Kidney epithelial cell (primary cell): Measurements from ENCODE around the gene PTPN23. TPM values are rescaled to one million over a fixed set of nuclear protein-coding genes. Genes with fewer than 3 reads are reported as not detected.

ENCODE experiments used
- DNase-seq: peaks from one replicate; pipeline ENCODE4 v3.0.0-alpha.2; 2010; ENCODE audit warnings: low read depth
- H3K27me3 ChIP-seq: 2 replicates; pipeline ENCODE4 v1.6.0; 2011; ENCODE audit warnings: low read length; ENCODE audit not compliant: control insufficient read depth, insufficient read depth
- H3K36me3 ChIP-seq: 2 replicates; pipeline ENCODE4 v1.5.1; 2011; ENCODE audit warnings: low read length; ENCODE audit not compliant: control insufficient read depth, insufficient read depth
- H3K4me3 ChIP-seq: 2 replicates; pipeline ENCODE4 v1.5.1; 2011; ENCODE audit warnings: low read depth, mild to moderate bottlenecking, control low read depth, low read length
- total RNA-seq: library from RNA; depleted of rRNA; stranded (reverse); fragments of >200 nt; gene quantifications from 2 replicates; pipeline ENCODE4 v1.2.3, GENCODE V29; 2015
- TF ChIP-seq, protein P1 (sequence below): IDR thresholded peaks from 2 replicates; pipeline ENCODE4 v1.5.1; 2011; ENCODE audit warnings: mild to moderate bottlenecking, moderate library complexity, low read length, control low read depth, inconsistent platforms; ENCODE audit not compliant: insufficient read depth, poor library complexity, severe bottlenecking

Gene PTPN23
- total RNA-seq, 1 donor from 2014 or later: 20.9 TPM

DNA sequence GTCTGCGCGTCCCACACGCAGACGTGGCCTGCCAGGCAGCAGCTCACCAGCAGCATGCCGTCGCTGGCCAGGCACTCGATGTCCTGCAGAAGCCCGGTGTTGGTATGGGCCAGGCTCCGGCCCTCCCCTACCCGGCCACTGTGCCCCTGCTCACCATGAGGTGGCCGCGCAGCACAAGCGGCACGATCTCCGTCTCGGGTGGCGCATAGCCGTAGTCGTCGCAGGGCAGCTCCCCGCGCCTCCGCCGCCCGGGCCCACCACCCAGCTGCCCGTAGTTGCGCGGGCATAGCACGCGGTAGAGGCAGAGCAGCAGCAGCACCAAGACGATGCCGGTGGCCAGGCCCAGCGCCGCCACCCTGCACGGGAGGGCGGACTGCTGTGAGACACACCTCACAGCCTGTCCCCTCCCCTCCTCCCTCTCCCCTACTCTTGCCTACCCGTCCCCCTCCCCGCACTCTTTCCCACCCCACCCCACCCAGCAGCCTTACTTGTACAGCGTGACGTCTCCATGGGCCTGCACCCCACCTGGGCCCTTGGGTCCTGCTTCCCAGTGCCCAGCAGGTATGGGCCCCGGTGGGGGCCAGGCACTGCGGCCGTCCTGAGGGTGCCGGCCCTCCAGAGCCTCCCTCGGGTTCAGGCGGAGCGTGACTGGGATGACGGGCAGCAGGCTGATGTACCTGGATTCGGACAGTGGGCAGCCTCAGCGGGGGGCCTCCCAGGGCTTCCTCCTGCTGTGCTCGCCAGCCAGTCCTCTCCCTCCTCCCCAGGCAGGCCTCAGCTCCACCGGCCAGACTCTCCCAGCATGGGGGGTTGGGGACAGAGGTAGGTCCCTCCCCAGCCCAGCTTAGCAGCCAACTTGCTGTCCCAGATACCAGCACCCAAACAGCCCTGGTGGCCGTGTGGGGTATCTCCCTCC lies 37.6 kb downstream of the PTPN23 start:
- TF ChIP-seq, protein P1, sequence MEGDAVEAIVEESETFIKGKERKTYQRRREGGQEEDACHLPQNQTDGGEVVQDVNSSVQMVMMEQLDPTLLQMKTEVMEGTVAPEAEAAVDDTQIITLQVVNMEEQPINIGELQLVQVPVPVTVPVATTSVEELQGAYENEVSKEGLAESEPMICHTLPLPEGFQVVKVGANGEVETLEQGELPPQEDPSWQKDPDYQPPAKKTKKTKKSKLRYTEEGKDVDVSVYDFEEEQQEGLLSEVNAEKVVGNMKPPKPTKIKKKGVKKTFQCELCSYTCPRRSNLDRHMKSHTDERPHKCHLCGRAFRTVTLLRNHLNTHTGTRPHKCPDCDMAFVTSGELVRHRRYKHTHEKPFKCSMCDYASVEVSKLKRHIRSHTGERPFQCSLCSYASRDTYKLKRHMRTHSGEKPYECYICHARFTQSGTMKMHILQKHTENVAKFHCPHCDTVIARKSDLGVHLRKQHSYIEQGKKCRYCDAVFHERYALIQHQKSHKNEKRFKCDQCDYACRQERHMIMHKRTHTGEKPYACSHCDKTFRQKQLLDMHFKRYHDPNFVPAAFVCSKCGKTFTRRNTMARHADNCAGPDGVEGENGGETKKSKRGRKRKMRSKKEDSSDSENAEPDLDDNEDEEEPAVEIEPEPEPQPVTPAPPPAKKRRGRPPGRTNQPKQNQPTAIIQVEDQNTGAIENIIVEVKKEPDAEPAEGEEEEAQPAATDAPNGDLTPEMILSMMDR: no peak
- H3K36me3 ChIP-seq: peaks cover 7% of the 10 kb centered on the region
- H3K4me3 ChIP-seq: no peak overlapping the region
- H3K27me3 ChIP-seq: no peaks in the 10 kb centered on the region
- no peak for DNase-seq

DNA sequence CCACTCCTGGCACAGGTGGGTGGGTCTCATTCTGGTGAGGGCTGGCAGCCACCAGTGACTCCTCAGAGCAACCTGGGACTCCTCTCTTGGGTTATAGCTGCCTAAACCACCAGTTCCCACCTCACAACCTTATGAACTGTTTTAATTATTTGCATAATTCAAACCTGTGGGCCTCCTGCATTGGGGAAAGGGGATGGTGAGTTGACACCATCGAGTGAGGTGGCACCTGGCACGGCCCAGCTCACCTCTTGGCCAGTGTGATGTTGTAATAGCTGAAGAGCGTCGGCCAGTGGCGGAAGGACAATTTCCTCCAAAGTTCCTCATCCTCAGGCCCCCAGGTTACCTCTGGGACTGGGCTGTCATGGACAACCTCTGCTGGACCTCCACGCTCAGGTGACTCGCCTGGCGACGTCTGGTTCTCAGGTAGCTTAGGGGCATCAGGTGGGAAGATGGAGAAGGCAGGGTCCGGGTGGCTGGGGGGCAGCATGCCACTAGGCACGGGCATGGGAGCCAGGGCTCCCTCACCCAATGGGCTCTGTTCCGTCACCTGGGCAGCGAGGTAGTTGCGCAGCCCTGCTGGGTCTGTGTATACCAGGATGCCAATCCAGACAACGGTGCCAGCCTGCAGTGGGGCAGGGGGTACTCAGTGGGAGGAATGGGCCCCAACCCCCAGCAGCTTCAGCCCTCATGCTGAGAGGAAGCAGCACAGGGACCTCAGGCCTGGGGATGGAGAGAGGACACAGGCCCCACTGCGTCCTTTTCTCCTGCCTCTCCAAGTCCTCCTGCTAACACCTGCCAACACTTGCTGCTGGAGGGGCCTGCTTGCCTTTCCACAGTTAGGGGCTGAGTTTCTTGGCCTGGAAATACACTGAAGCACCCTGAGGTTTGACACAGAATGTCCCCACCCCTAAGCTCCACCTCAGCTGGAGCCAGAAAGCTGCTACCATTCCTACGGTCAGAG lies 38.5 kb downstream of the PTPN23 start:
- Histone ChIP-seq H3K27me3 (no peaks in the 10 kb centered on the region), H3K4me3 (no peak overlapping the region), H3K36me3 (peaks cover 4% of the 10 kb centered on the region)
- TF ChIP-seq, protein P1: no peak
- DNase-seq: no peak

DNA sequence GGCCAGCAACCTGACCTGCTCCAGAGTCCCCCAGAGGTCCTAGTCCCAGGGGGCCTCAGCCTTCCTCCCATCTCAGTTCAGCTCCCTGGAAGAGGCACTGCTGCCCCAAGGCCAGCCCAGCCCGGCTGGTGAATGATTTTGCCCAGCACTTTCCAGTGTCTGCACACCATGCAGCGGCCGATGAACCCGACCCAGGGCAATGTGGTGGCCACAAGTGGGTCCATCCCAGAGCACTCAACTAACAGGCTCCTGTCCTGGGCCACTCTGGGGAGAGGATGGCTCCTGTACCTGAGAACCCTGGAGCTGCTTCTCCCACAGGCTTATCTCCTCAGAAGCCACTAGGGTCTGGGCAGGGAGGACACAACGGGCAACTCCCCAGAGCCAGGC lies 39.2 kb downstream of the PTPN23 start:
- TF ChIP-seq, protein P1: no peak
- DNase-seq: no peak
- Histone ChIP-seq H3K4me3 (no peak overlapping the region), H3K36me3 (peaks cover 4% of the 10 kb centered on the region), H3K27me3 (no peaks in the 10 kb centered on the region)

DNA sequence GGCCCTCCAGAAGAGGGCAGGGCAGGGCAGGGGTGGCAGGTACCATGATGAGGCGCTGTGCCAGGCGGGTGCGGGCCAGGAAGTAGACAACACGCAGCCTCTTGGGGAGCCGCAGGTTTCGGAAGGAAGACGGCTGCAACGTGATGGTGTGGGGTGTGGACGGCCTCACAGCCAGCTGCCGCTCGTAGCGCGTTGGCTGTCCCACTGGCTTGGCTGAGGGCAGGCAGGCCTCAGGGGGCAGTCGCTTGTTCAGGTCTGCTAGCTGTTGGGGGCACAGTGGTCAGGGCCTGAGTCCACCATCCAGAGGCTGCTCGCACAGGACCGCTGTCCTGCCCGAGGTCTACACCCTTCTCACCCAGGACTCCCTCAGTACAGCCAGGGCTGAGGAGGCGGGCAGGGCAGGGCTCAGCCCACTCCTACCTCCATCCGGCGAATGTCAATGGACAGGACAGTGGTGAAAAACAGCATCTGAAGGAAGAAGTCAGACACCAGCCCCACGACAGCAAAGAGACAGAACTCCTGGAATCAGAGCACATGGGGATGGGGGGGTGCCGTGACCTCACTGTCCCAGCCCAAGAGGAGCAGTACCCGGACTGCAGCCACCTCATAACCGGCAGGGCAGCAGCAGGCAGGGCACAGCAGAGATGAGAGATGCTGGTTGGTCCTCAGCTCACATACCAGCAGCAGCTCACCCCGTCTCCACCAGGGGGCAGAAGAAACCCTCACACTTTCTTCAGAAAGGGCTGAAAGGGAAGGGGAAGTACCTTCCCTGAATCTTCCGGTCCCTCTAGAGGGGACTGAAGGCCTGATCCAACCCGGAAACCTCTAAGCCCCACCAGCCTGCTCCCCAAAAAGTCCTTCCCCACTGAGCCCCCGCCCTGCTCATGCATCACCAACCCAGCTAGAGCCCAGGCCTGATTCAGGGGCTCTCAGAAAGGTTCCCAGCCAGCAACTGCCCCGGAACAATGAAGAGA lies 40.0 kb downstream of the PTPN23 start:
- H3K36me3 ChIP-seq: peaks cover 4% of the 10 kb centered on the region
- no peak overlapping the region for H3K4me3 ChIP-seq
- no peaks in the 10 kb centered on the region for H3K27me3 ChIP-seq
- peak; percentile 56 for DNase-seq
- TF ChIP-seq, protein P1: peak; percentile 93
